Nephron (organoid): ENCODE results near the gene SEC11A.

Experiments used
- H3K27ac Mint-ChIP-seq, 3 experiments: 2 replicates each; pipeline ENCODE4 v1.8.0; 2020; ENCODE audit warnings: mixed read lengths in 3 of 3, mild to moderate bottlenecking in 2 of 3, moderate library complexity in 1 of 3
- H3K27me3 Mint-ChIP-seq: 2 replicates; pipeline ENCODE4 v1.8.0; 2021; ENCODE audit warnings: low read depth, mild to moderate bottlenecking, moderate library complexity, mixed read lengths
- H3K36me3 Mint-ChIP-seq: 2 replicates; pipeline ENCODE4 v1.8.0; 2020; ENCODE audit warnings: low read depth, mixed read lengths
- H3K4me1 Mint-ChIP-seq: 2 replicates; pipeline ENCODE4 v1.8.0; 2020; ENCODE audit warnings: mixed read lengths
- H3K4me3 Mint-ChIP-seq, 3 experiments: 2 replicates each; pipeline ENCODE4 v1.8.0; 2020; ENCODE audit warnings: mild to moderate bottlenecking in 3 of 3, mixed read lengths in 3 of 3, moderate library complexity in 2 of 3
- H3K9me3 Mint-ChIP-seq: 2 replicates; pipeline ENCODE4 v1.8.0; 2020; ENCODE audit warnings: mixed read lengths
- CTCF ChIP-seq, 3 experiments: fragments of 200-600 bp; sonication (generic); IDR thresholded peaks; one replicate each; pipeline ENCODE4 v1.5.0; 2021; ENCODE audit warnings: antibody characterized with exemption in 3 of 3; ENCODE audit not compliant: unreplicated experiment in 3 of 3

The SEC11A gene

DNA sequence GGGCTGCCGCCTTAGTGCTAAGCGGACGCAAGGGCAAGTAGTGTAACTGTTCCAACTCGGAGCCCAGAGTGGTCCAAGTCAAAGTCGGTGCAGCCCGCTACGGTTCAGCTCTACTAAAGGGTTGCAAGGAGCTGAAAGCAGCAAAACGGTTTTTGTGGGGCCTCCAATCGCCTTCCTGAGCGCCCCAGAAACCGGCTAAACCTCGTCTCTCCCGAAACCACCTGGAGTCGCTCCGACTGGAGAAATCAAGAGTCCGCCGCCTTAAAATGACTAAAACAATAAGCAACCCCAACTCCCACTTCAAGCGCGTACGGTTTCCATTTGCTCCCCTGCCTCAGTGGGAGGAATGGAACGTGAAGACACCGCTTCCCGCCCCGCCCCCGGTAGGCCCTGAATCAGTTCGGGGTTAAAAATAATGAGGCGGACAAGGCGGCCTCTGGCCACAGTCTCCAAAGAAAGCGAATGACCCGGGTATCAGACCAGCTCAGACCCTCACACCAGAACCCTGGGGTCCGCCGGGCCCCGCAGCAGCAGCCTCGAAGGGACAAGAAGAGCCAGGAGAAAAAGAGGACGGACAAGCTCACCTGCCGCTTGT is 401 bp downstream of the SEC11A start:
- Mint-ChIP-seq H3K4me3 (peak overlapping the region; percentile 94 to 98 (median 95)), H3K9me3 (no peaks in the 10 kb centered on the region), H3K4me1 (peaks cover 38% of the 10 kb centered on the region), H3K36me3 (peaks cover 5% of the 10 kb centered on the region), H3K27me3 (no peaks in the 10 kb centered on the region), H3K27ac (peak overlapping the region; percentile 75 to 96 (median 88))
- TF ChIP-seq CTCF (IDR thresholded peaks at IDR 0.05; ENCODE audit: unreplicated experiment in 3 of 3), result no peak

- Mint-ChIP-seq H3K4me3 (peak overlapping the region; percentile 94 to 98 (median 95)), H3K27me3 (no peaks in the 10 kb centered on the region), H3K27ac (peak overlapping the region; percentile 75 to 96 (median 88)), H3K36me3 (peaks cover 5% of the 10 kb centered on the region), H3K4me1 (peaks cover 38% of the 10 kb centered on the region), H3K9me3 (no peaks in the 10 kb centered on the region)
- no peak for TF ChIP-seq CTCF (IDR thresholded peaks at IDR 0.05; ENCODE audit: unreplicated experiment in 3 of 3)
Measured at GRCh38 chr15:84714821-84715220, 1.1 kb downstream of the SEC11A start.

DNA sequence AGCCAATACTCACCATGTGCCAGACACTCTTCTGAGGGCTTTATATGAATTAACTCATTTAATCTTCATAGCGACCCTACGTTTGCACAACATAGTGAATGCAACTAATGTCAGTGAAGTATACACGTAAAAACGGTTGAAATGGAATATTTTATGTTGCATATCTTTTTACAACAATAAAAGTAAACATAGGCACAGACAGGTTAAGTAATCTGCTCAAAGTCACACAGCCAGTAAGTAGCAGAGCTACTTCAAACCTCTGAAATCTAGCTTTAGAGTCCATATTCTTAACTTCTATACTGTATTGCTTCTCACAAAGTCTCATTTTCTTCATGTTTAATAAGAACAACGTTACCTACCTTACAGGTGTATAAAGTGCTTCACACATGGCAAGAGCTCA is 1.6 kb downstream of the SEC11A start:
- TF ChIP-seq CTCF (IDR thresholded peaks at IDR 0.05; ENCODE audit: unreplicated experiment in 3 of 3), result no peak
- no peaks in the 10 kb centered on the region for H3K27me3 Mint-ChIP-seq
- H3K27ac Mint-ChIP-seq, result peak overlapping the region in 1 of 3 experiments; percentile 88
- peak overlapping the region; percentile 94 to 98 (median 95) for H3K4me3 Mint-ChIP-seq
- no peaks in the 10 kb centered on the region for H3K9me3 Mint-ChIP-seq
- peaks cover 5% of the 10 kb centered on the region for H3K36me3 Mint-ChIP-seq
- H3K4me1 Mint-ChIP-seq, result peaks cover 38% of the 10 kb centered on the region

DNA sequence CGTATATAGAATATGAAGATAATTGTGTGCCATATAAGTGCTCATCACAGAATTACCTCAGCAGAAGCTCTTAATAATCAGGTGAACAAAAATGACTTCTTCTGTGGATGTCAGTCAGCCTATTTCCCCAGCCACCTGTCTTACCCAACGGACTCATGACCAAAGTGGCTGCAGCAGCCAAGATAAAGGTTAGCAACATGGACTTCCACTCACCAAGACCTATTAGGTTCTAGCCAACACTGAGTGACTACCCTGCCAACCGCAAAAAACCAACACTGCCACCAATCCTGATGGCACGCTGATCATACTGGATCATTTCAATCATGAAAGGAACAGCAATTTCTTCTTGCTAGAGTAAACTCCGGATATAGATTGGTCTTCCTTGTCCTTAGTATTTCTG is 12.1 kb downstream of the SEC11A start:
- H3K4me3 Mint-ChIP-seq, result no peak overlapping the region
- H3K27me3 Mint-ChIP-seq, result no peaks in the 10 kb centered on the region
- TF ChIP-seq CTCF (IDR thresholded peaks at IDR 0.05; ENCODE audit: unreplicated experiment in 3 of 3), result no peak
- no peak overlapping the region for H3K27ac Mint-ChIP-seq
- H3K36me3 Mint-ChIP-seq, result peaks cover 14% of the 10 kb centered on the region
- no peaks in the 10 kb centered on the region for H3K9me3 Mint-ChIP-seq
- H3K4me1 Mint-ChIP-seq, result peaks cover 15% of the 10 kb centered on the region

DNA sequence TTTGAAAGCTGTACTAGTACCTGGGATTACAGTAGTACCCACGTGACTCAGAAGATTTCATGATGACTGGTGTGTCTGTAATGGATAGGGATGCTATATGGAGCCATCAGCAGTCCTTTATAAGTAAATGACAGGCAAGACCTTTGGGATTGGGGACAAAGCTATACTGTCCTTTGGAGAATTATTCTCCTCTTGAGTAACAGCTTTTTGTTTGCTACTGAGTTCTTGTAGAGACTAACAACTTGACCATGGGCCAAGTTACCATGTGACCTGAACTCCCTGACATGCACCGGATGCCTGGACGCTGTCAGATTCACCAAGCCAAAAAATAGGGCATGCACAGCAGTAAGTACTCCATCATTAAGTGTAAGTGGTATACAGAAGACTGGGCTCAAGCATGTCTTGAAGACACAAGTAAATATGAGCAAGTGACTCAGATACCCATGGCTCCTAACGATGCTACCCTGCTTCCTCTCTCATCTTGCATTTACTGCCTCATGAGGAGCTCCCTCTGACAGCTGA is 12.9 kb downstream of the SEC11A start:
- Mint-ChIP-seq H3K27me3 (no peaks in the 10 kb centered on the region), H3K36me3 (peaks cover 7% of the 10 kb centered on the region), H3K9me3 (no peaks in the 10 kb centered on the region), H3K27ac (peak overlapping the region in 2 of 3 experiments; percentile 10 to 32), H3K4me1 (peaks cover 15% of the 10 kb centered on the region), H3K4me3 (no peak overlapping the region)
- TF ChIP-seq CTCF (IDR thresholded peaks at IDR 0.05; ENCODE audit: unreplicated experiment in 3 of 3), result no peak
